Measurements from ENCODE around the gene ITFG1.
"Not testable (repeated sequence)": the region's sequence is repeated elsewhere in the genome, so short reads cannot be mapped to it uniquely, and the experiment has no call there.

ITFG1 gene

DNA sequence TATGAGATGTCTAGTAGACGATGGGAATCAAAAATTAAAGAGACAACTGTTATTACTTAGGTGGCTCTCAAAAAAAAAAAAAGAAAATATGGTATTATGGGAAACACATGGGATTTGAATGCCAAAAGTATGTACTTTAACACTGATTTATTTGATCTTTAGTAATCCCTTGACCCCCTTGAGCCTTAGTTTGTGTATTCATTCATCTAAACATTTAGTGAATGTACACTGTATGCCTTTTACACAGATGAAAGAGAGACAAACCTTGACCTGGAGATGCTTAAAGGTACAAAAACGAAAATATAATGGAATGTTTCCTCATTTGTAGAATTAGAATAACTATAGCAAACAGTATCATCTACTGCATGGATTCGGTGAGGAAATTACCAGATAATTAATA, 278.5 kb downstream of the ITFG1 start:
- no peak for DNase-seq
- TF ChIP-seq GATA1 (IDR thresholded peaks at IDR 0.05; ENCODE audit: low read depth, low read length) (no peak), POLR2A (IDR thresholded peaks at IDR 0.05; ENCODE audit: low read length) (no peak)

DNA sequence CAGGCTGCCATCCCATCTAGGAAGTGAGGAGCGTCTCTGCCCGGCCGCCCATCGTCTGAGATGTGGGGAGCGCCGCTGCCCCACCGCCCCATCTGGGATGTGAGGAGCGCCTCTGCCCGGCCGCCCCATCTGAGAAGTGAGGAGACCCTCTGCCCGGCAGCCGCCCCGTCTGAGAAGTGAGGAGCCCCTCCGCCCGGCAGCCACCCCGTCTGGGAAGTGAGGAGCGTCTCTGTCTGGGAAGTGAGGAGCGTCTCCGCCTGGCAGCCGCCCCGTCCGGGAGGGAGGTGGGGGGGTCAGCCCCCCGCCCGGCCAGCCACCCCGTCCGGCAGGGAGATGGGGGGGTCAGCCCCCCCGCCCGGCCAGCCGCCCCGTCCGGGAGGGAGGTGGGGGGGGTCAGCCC, 279.8 kb downstream of the ITFG1 start:
- DNase-seq, result not testable (repeated sequence)

DNA sequence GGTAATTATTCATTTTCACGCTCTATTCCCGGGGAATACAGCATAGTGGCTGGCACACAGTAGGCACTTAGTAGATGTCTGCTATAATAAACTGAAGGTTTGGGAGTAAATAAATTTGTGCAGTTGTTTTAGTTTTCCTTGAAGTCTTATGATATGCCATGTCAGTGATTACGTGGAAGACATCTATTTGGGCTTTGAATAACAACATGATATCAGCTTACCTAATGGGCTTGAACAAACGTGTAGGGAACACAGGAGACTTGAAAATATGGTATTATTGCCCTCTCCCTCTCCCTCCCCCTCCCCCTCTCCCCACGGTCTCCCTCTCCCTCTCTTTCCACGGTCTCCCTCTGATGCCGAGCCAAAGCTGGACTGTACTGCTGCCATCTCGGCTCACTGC, 280.8 kb downstream of the ITFG1 start:
- DNase-seq, result no peak
- TF ChIP-seq GATA1 (IDR thresholded peaks at IDR 0.05; ENCODE audit: low read depth, low read length) (no peak), POLR2A (IDR thresholded peaks at IDR 0.05; ENCODE audit: low read length) (no peak)

DNA sequence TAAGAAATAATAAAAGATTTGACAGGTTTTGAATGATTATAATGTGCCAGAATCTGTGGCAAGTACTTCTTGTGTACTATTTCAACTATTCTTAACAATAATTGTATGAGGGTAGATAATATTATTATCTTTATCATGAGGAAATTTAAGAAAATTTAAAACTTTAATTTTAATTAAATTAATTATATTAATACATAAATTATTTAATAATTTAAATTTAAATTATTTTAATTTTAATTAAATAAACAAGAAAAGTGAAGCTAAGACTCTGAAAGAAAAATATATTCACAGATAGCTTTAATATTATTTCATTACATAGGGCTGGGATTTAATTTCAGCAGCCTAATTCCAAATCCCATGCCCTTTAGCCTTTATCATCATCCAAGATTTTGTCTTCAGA, 285.7 kb downstream of the ITFG1 start:
- TF ChIP-seq GATA1 (IDR thresholded peaks at IDR 0.05; ENCODE audit: low read depth, low read length), result no peak
- no peak for TF ChIP-seq POLR2A (IDR thresholded peaks at IDR 0.05; ENCODE audit: low read length)
- no peak for DNase-seq

DNA sequence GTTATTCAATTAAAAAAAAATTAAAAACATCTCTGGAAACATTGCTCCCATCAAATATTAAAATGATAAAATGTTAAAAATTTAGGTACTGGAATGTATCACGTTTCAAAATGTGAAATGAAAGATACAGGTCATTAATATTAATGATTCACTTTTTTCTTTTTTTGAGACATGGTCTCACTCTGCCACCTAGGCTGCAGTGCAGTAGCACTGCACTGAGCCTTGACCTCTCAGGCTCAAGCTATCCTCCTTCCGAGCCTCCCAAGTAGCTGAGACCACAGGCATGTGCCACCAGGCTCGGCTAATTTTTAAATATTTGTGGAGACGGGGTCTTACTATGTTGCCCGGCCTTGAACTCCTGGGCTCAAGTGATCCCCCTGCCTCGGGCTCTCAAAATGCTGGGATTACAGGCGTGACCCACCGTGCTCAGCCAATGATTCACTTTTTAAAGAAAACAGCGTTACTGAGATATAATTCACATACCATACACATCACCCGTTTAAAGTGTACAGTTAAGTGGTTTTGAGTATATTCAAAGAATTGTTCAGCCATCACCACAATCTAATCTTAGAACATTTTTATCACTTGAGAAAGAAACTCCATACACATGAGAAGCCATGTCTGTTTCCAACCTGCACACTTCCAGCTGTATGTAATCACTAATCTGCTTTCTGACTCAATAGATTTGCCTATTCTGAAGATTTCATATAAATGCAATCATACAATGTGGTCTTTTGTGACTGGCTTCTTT, 298.0 kb downstream of the ITFG1 start:
- DNase-seq, result no peak
- TF ChIP-seq GATA1 (IDR thresholded peaks at IDR 0.05; ENCODE audit: low read depth, low read length), result no peak
- TF ChIP-seq POLR2A (IDR thresholded peaks at IDR 0.05; ENCODE audit: low read length), result no peak

DNA sequence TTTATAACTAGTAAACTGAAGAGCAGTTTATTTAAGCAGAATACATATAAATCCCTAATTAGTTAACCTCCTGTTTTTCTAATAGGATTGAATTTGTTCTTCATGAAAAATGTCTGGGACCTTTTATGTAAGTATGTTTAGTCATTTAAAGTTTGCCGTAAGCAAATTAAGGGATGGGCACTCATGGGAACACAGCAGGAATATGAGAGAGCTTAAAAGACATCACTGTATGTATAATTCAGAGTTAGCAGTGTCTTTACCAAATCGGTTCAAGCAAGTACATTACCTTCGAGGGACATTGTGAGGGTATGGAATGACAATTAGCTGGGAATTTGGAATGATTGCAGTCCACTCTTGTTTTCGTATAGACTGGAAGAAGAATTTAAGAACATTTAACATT, 299.4 kb downstream of the ITFG1 start:
- no peak for TF ChIP-seq POLR2A (IDR thresholded peaks at IDR 0.05; ENCODE audit: low read length)
- TF ChIP-seq GATA1 (IDR thresholded peaks at IDR 0.05; ENCODE audit: low read depth, low read length), result no peak
- DNase-seq, result no peak

DNA sequence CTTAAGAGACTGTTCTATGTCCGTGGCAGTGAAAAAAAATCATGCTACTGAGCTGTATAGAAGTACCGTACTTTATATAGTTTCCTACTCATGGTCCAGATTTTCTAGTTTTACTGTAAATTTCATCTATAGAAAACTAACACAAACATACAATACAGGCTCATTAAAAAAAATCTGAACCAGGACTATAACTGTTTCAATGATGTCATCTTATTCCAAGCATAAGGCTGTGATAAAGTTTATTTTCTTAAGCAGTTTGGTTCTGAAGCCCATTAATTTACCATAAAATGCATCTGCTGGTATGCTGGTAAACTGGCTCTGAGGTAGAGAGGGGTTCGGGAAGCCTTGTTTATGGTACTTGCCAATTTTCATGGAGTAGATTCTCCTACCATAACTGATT, 300.4 kb downstream of the ITFG1 start:
- DNase-seq, result no peak
- TF ChIP-seq POLR2A (IDR thresholded peaks at IDR 0.05; ENCODE audit: low read length), result no peak
- no peak for TF ChIP-seq GATA1 (IDR thresholded peaks at IDR 0.05; ENCODE audit: low read depth, low read length)

DNA sequence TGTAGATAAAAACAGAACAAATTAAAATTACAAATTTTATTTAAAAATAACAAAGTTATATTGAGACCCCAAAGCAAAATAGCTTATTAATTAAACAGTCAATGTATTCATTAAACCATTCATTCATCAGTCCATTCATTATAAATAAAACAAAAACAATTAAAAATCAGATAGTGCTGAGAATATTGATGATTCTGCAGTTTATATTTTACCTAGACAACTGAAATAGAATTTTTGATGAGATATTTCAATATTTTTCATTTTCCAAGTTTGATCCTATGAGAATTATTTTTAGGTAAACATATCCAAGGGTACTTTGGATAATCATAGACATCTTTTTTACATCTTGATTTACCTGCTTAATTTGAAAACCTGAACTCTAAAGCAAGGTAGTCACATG, 301.9 kb downstream of the ITFG1 start:
- no peak for TF ChIP-seq POLR2A (IDR thresholded peaks at IDR 0.05; ENCODE audit: low read length)
- TF ChIP-seq GATA1 (IDR thresholded peaks at IDR 0.05; ENCODE audit: low read depth, low read length), result no peak
- no peak for DNase-seq

DNA sequence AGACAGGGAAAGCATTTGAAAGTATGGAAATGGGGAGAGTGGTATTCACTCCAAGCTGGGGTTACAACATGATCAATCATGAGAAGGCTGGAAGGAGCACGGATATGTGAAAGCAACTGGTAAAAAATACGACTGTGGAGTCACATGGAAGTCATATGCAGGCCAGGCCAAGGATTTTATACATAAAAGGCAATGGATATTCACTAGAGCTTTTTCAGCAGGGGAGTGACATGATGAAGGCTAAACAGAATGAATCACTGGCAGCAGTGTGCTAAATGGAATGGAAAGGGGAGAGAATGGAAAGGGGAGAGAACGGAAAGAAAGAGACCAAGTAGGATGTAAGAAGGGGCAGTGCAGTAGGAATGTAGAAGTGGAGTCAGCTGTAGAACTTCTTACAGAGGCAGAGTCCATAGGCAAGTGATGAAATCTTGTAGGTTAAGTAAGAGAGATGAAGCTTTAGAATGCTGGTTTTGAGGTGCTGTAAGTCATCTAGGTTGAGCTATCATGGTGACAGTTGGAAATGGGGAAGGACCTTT, 304.1 kb downstream of the ITFG1 start:
- no peak for DNase-seq

DNA sequence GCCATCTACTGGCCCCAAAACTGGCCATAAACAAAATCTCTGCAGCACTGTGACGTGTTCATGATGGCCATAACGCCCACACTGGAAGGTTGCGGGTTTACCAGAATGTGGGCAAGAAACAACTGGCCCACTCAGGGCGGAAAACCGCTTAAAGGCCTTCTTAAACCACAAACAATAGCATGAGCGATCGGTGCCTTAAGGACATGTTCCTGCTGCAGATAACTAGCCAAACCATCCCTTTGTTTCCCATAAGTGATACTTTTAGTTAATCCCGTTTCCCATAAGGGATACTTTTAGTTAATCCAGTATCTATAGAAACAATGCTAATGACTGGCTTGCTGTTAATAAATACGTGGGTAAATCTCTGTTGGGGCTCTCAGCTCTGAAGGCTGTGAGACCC, 308.4 kb downstream of the ITFG1 start:
- DNase-seq, result not testable (repeated sequence)

More for the DNA sequence above, 304.1 kb downstream of the ITFG1 start:
- TF ChIP-seq POLR2A (IDR thresholded peaks at IDR 0.05; ENCODE audit: low read length) (no peak), GATA1 (IDR thresholded peaks at IDR 0.05; ENCODE audit: low read depth, low read length) (no peak)

DNA sequence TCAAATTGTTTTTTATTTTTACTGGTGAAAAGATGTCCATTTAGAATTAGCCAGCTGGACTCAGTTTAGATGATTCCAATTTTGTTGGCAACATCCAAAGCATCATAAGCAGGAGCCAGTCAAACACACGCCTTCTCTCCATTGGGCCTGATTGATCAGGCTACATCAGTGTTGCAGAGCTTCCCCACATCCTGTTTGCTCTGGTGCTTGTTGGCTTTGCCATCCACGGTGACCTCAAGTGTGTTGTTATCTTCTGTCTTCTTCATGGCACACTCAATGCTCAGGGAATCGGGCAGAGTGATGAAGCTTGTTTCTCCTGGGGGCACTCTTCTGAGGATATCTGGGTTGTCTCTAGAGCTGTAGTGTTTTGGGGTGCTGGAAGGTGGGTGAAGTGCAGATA, 310.8 kb downstream of the ITFG1 start:
- TF ChIP-seq GATA1 (IDR thresholded peaks at IDR 0.05; ENCODE audit: low read depth, low read length), result no peak
- no peak for TF ChIP-seq POLR2A (IDR thresholded peaks at IDR 0.05; ENCODE audit: low read length)
- no peak for DNase-seq

DNA sequence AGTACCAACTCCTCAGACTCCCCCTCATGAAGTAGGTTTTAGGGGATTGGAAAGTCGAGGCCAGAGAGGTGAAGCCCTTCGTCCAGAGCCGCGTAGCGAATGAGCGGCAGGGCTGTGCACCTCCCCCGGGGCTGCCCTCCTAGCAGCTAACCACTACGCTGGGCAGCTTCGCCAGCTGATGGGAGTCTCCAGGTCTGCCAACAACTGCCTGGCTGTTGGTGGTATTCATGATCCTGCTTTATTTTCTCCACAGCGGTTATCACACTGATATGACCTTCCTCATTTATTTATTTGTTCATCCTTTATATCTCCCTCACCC, 316.3 kb downstream of the ITFG1 start:
- no peak for DNase-seq
- no peak for TF ChIP-seq GATA1 (IDR thresholded peaks at IDR 0.05; ENCODE audit: low read depth, low read length)

DNA sequence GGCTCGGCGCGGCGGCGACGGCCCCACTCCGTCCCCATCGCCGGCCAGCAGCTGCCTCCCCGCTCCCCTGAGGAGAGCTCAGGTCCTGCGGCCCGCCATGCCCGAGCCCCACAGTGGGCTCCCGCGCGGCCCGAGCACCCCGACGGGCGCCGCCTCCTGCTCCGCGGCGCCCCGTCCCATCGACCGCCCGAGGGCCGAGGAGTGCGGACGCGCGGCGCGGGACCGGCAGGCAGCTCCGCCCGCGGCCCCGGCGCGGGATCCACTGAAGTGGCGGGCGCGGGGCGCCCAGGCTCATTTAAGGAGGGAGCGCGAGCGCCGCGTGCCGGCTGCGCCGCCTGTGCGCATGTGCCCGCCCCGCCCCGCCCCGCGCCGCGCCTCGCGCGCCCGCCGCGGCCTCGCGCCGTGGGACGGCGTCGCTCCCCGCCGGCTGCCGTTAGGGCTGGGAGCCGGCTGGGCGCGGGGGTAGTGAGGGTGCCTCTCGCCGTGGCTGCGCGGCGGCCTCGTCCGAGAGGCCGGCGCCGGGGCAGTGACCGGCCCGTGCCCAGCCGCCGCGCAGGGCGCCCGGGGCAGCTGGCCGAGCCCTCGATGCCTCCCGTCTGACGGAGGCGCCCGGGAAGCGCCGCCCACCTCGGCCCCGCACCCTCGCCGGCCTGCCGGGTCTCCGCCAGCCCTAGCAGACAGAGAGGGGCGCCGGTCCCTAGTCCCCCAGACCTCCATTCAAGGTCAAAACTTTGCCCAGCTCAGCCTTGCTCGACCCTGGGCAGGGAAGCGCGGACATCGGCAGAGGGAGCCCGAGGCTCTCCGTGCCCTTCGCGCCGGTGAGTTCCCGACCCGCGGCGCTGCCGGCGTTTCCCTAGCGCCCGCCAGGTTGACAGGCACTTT, 316.9 kb downstream of the ITFG1 start, which contains the start of gene NETO2:
Gene NETO2 (minus strand): TSS at position 269 of the 882 bp plus-strand sequence. CDS start 333 bp downstream, outside the sequence.
- DNase-seq, result peak; percentile 73 to 78
- TF ChIP-seq GATA1 (IDR thresholded peaks at IDR 0.05; ENCODE audit: low read depth, low read length) (no peak), POLR2A (IDR thresholded peaks at IDR 0.05; ENCODE audit: low read length) (no peak)

DNA sequence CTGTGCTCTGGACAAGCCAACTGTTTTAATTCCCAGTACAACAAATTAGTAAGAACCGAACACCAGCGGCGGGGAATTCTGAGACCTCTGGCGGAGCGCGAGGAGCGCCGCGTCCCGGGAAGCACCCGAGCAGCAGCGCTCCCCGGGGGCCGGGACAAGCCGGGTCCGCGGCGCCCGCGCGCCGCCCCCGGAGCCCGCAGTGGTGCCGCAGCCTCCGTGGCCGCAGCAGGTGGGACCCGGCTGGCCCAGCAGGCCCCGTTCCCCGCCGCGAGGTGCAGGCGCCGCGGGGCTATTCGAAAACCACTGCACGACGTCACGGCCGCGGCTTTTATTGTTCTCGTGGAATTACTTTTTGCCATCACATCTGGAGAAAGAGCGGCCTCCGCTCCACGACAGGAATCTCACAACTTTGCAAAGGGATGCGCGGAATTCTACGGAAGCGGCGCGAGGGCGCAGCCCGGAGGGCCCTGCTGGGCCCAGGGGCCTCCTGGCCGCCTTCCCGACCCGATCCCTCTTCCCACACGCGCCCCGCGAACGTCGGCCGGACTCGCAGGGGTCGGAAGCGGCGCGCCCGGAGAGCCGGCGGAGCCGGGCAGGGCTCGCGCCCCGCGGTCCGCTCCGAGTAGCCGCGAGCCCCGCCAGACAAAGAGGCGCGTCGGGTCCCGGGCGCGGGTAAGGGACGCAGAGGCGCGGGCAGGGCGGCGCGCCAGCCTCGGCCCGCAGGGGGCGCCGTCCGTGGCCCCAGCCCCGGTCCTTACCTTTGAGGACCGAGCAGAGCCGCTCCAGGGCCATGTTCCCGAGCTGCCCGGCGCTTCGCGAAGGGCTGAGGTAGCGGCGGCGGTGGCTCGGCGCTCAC, 317.8 kb downstream of the ITFG1 start:
- DNase-seq, result peak; percentile 77 to 84
- TF ChIP-seq POLR2A (IDR thresholded peaks at IDR 0.05; ENCODE audit: low read length), result no peak
- TF ChIP-seq GATA1 (IDR thresholded peaks at IDR 0.05; ENCODE audit: low read depth, low read length), result no peak

Measured in erythroblast (primary cell).